Measurements from ENCODE around the gene VTN. TPM values are rescaled to one million over a fixed set of nuclear protein-coding genes. Genes with fewer than 3 reads are reported as not detected.
A peak's percentile ranks its signal among the peaks of the same experiment; 100 is the strongest.

Gene VTN
- total RNA-seq, 2 experiments from 2014 or later: 0.40 TPM; not detected in 1

- Histone ChIP-seq H3K36me3 (ENCODE audit: insufficient read depth, low read length) (peaks cover 57% of the 10 kb centered on the region), H3K27ac (ENCODE audit: low read depth, low read length, poor library complexity, severe bottlenecking) (no peak overlapping the region), H4K20me1 (ENCODE audit: insufficient read depth, low read length) (0 out of 2 replicates have a peak, but pooled peaks cover 7% of the 10 kb centered on the region), H3K4me1 (ENCODE audit: insufficient read depth, low read length, poor library complexity, severe bottlenecking) (peaks cover 10% of the 10 kb centered on the region), H3K79me2 (ENCODE audit: insufficient read depth, low read depth, low read length) (peaks cover 26% of the 10 kb centered on the region), H3K9me2 (ENCODE audit: insufficient read depth, low read length) (no peaks in the 10 kb centered on the region), H3K9me3 (ENCODE audit: low read length) (no peaks in the 10 kb centered on the region), H3K4me2 (ENCODE audit: low read length) (no peak overlapping the region), H2AFZ (ENCODE audit: low read length) (no peak overlapping the region), H3K4me3 (ENCODE audit: low read depth, low read length, poor library complexity, severe bottlenecking) (no peak overlapping the region)
- POLR2A ChIA-PET: no interaction called here
- BruUV-seq (replicated peaks): no TSS peak
- CTCF ChIA-PET (ENCODE audit: unreplicated experiment): no interaction called here
- no peak for DNase-seq (ENCODE audit: low spot score)
- TF ChIP-seq CTCF (conservative IDR thresholded peaks at IDR 0.05; ENCODE audit: low read length) (no peak), EZH2phosphoT487 (IDR thresholded peaks at IDR 0.05; ENCODE audit: borderline replicate concordance, low read depth, low read length) (no peak)
- intact Hi-C loops (cut with micrococcal nuclease; ENCODE audit: unreplicated experiment): no loop called here
Measured at GRCh38 chr17:28328325-28328724, 41.8 kb downstream of the VTN start.

- TF ChIP-seq CTCF (conservative IDR thresholded peaks at IDR 0.05; ENCODE audit: low read length) (peak; percentile 26; the same call in 1 of the 2 replicates), EZH2phosphoT487 (IDR thresholded peaks at IDR 0.05; ENCODE audit: borderline replicate concordance, low read depth, low read length) (no peak)
- Histone ChIP-seq H3K9me3 (ENCODE audit: low read length) (no peaks in the 10 kb centered on the region), H2AFZ (ENCODE audit: low read length) (no peak overlapping the region), H3K27ac (ENCODE audit: low read depth, low read length, poor library complexity, severe bottlenecking) (no peak overlapping the region), H3K79me2 (ENCODE audit: insufficient read depth, low read depth, low read length) (peaks cover 33% of the 10 kb centered on the region), H3K4me1 (ENCODE audit: insufficient read depth, low read length, poor library complexity, severe bottlenecking) (peaks cover 10% of the 10 kb centered on the region), H3K4me2 (ENCODE audit: low read length) (no peak overlapping the region), H3K36me3 (ENCODE audit: insufficient read depth, low read length) (peaks cover 60% of the 10 kb centered on the region), H3K9me2 (ENCODE audit: insufficient read depth, low read length) (no peaks in the 10 kb centered on the region), H4K20me1 (ENCODE audit: insufficient read depth, low read length) (0 out of 2 replicates have a peak, but pooled peaks cover 7% of the 10 kb centered on the region), H3K4me3 (ENCODE audit: low read depth, low read length, poor library complexity, severe bottlenecking) (no peak overlapping the region)
- POLR2A ChIA-PET: interaction anchor here (0.7 kb wide), 1 partner anchor 72 kb away, joined by 3 read pairs; no protein-coding TSS in a partner anchor
- BruUV-seq (replicated peaks): no TSS peak
- DNase-seq (ENCODE audit: low spot score): no peak
- intact Hi-C loops (cut with micrococcal nuclease; ENCODE audit: unreplicated experiment): no loop called here
- CTCF ChIA-PET (ENCODE audit: unreplicated experiment): no interaction called here
Measured at GRCh38 chr17:28327709-28328108, 42.4 kb downstream of the VTN start.

DNA sequence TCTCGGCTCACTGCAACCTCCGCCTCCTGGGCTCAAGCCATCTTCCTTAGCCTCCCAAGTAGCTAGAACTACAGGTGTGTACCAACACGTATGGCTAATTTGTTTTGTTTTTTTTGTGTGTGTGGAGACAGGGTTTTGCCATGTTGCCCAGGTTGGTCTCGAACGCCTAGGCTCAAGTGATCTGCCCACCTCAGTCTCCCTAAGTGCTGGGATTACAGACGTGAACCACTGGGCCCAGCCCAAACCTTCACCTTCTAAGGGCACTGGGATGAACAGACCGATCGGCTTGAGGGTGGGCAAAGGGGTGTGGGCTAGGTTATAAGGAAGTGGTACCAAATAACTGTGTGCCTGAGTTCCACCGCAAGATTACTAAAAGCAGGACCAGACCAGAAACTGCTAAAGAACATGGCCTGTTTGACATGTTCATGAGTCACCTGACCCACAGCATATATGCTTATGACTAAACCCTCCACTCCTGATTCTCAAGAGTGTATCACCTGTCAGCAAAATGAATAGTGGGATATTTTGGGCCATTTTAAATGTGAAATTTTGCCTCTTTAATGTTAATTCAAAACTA lies 43.0 kb downstream of the VTN start:
- H3K79me2 ChIP-seq (ENCODE audit: insufficient read depth, low read depth, low read length): peaks cover 38% of the 10 kb centered on the region
- no peak overlapping the region for H3K27ac ChIP-seq (ENCODE audit: low read depth, low read length, poor library complexity, severe bottlenecking)
- H3K4me3 ChIP-seq (ENCODE audit: low read depth, low read length, poor library complexity, severe bottlenecking): no peak overlapping the region
- H3K36me3 ChIP-seq (ENCODE audit: insufficient read depth, low read length): peaks cover 66% of the 10 kb centered on the region
- H3K9me2 ChIP-seq (ENCODE audit: insufficient read depth, low read length): no peaks in the 10 kb centered on the region
- no peak overlapping the region for H2AFZ ChIP-seq (ENCODE audit: low read length)
- CTCF ChIA-PET (ENCODE audit: unreplicated experiment): no interaction called here
- intact Hi-C loops (cut with micrococcal nuclease; ENCODE audit: unreplicated experiment): no loop called here
- POLR2A ChIA-PET: interaction anchor here (0.6 kb wide), 2 partner anchors 17 to 19 kb away, joined by 3 to 4 read pairs; no protein-coding TSS in a partner anchor
- TF ChIP-seq EZH2phosphoT487 (IDR thresholded peaks at IDR 0.05; ENCODE audit: borderline replicate concordance, low read depth, low read length): no peak
- TF ChIP-seq CTCF (conservative IDR thresholded peaks at IDR 0.05; ENCODE audit: low read length): no peak
- no peak for DNase-seq (ENCODE audit: low spot score)
- BruUV-seq (replicated peaks): TSS peak; percentile 25
- no peak overlapping the region for H3K4me2 ChIP-seq (ENCODE audit: low read length)
- H4K20me1 ChIP-seq (ENCODE audit: insufficient read depth, low read length): 0 out of 2 replicates have a peak, but pooled peaks cover 7% of the 10 kb centered on the region
- H3K4me1 ChIP-seq (ENCODE audit: insufficient read depth, low read length, poor library complexity, severe bottlenecking): peaks cover 10% of the 10 kb centered on the region
- H3K9me3 ChIP-seq (ENCODE audit: low read length): no peaks in the 10 kb centered on the region
